Muscle of leg (tissue), 11 donors: ENCODE measurements around the gene CLMN. TPM values are rescaled to one million over a fixed set of nuclear protein-coding genes. Genes with fewer than 3 reads are reported as not detected.
"Not testable (repeated sequence)": the region's sequence is repeated elsewhere in the genome, so short reads cannot be mapped to it uniquely, and the experiment has no call there.

Experiments
- DNase-seq: peaks from one replicate; pipeline ENCODE4 v3.0.0; 2013
- H3K27ac ChIP-seq: one replicate; pipeline ENCODE4 v1.5.1; 2013; ENCODE audit warnings: mild to moderate bottlenecking, low read length, control low read depth
- H3K27me3 ChIP-seq: one replicate; pipeline ENCODE4 v1.6.1; 2013; ENCODE audit warnings: low read length; ENCODE audit not compliant: control insufficient read depth, insufficient read depth
- H3K36me3 ChIP-seq: one replicate; pipeline ENCODE4 v1.6.1; 2013; ENCODE audit warnings: low read length; ENCODE audit not compliant: control insufficient read depth, insufficient read depth
- H3K4me1 ChIP-seq: one replicate; pipeline ENCODE4 v1.6.1; 2013; ENCODE audit warnings: low read length; ENCODE audit not compliant: control insufficient read depth, insufficient read depth
- H3K4me3 ChIP-seq: one replicate; pipeline ENCODE4 v1.5.1; 2013; ENCODE audit warnings: low read length, control low read depth
- H3K9me3 ChIP-seq: replicated peaks from 2 replicates; pipeline ENCODE4 v1.6.1; 2013; ENCODE audit warnings: low read depth, low read length; ENCODE audit not compliant: control insufficient read depth
- WGBS: methylation state at CpG from one replicate; pipeline ENCODE4 v1.1.5; 2013; ENCODE audit warnings: missing lambda C conversion rate; ENCODE audit not compliant: insufficient coverage; 5-methylcytosine and 5-hydroxymethylcytosine counted together
- polyA plus RNA-seq, 8 donors: library from polyadenylated mRNA; unstranded; fragments of 120-200 nt; gene quantifications; one replicate each; pipeline versions ENCODE4 v1.2.1 to v1.2.3, GENCODE V29; 2013; ENCODE audit warnings: inconsistent platforms in 1 of 8, low replicate concordance in 1 of 8; ENCODE audit not compliant: insufficient read length in 8 of 8, insufficient read depth in 1 of 8
- total RNA-seq: library from RNA; stranded (reverse); fragments of 120-200 nt; gene quantifications from one replicate; pipeline ENCODE4 v1.2.4, GENCODE V29; 2013

Gene CLMN
- total and polyA plus RNA-seq, 9 donors = 2.1 to 4.0 (median 2.8) TPM

DNA sequence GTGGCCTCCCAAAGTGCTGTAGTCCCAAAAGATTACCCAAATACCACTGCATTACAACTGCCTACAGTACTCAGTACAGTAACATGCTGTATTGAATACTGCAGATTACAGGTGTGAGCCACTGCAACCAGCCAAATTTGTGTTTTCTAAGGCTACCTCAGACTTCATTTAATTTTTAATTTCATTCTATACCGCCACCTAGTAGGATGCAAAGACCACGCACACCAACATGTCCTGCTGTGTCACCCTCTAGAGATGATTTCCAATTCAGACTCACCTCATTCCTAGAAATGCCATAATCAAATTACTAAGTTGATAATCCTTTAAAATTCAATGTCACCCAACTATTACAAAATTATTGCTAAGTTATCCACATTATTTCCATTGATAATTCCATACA lies 177.5 kb downstream of the CLMN start:
- no peaks in the 10 kb centered on the region for H3K36me3 ChIP-seq
- H3K4me1 ChIP-seq = no peaks in the 10 kb centered on the region
- DNase-seq = no peak
- H3K9me3 ChIP-seq = peaks cover 10% of the 10 kb centered on the region
- no peak overlapping the region for H3K27ac ChIP-seq
- H3K4me3 ChIP-seq = no peak overlapping the region
- 93% methylated on average over 2 of the region's 2 CpGs for WGBS
- H3K27me3 ChIP-seq = no peaks in the 10 kb centered on the region

DNA sequence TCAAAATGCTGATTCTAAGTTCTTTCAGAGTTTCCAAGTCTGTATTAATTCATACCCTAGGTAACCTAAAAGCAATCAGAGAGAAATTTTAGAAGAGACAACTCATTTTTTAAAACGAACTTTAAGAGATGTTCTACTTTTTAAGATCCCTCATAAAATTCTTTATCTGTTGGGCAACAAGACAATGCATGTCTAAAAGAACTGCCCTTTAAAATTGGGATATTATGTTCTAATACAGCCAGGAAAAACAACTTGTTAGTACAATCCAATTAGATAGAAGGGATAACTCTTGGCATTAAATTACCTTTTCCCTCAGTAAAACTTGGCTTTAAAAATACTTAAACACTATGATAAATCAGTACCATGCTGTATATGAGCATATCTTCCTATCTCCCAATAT lies 178.0 kb downstream of the CLMN start:
- Histone ChIP-seq H3K36me3 (no peaks in the 10 kb centered on the region), H3K4me3 (no peak overlapping the region), H3K27me3 (no peaks in the 10 kb centered on the region), H3K4me1 (no peaks in the 10 kb centered on the region), H3K9me3 (peaks cover 10% of the 10 kb centered on the region), H3K27ac (no peak overlapping the region)
- no CpG with 5 or more reads among the region's 1 CpG for WGBS
- DNase-seq = no peak

DNA sequence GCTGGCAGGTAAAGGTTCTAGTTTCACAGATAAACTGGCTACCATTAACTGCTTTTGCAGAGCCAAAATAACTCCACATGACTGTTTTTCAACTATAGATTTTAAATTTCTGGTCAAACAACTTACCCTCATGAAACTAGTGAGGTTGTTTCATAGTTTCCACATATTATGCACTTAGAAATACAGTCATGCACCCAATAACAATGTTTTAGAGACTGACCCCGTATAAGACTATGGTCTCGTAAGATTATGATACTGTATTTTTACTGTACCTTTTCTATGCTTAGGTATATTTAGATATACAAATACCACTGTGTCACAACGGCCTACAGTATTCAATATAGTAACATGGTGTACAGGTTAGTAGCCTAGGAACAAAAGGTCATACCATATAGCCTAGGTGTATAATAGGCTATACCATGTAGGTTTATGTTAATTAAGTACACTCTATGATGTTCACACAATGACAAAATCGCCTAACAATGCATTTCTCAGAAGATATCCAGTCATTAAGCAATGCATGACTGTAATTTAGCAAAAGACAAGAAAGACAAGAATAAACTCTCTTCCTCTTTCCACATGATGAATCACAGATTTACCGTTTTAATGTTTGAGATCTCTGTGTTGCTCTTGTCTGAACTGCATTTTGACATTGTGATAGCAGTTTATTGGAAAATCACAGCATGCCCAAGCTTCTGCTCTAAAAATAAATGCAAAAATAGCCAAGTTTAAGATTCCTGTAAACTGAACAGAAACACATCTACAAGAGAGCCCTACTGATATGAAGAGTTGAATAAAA lies 179.4 kb downstream of the CLMN start:
- DNase-seq = no peak
- no peaks in the 10 kb centered on the region for H3K27me3 ChIP-seq
- no peak overlapping the region for H3K27ac ChIP-seq
- no CpG with 5 or more reads among the region's 5 CpGs for WGBS
- no peaks in the 10 kb centered on the region for H3K4me1 ChIP-seq
- no peaks in the 10 kb centered on the region for H3K36me3 ChIP-seq
- no peak overlapping the region for H3K4me3 ChIP-seq
- H3K9me3 ChIP-seq = peaks cover 6% of the 10 kb centered on the region

DNA sequence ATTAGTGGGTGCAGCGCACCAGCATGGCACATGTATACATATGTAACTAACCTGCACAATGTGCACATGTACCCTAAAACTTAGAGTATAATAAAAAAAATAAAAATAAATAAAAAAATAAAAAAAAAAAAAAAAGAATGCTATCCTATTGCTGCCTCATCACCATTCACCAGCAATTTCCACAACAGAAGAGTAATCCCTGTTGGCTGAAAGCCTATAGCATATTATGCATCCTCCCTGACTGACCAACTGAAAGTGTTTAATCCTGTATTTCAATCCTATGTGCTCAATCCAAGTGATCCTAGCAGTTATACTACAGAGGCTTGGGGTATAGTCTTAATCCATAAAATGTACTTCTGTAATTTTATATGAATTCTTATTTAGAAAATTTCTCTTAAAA lies 180.8 kb downstream of the CLMN start:
- no peaks in the 10 kb centered on the region for H3K36me3 ChIP-seq
- H3K27me3 ChIP-seq = no peaks in the 10 kb centered on the region
- WGBS = no CpG with 5 or more reads among the region's 1 CpG
- no peaks in the 10 kb centered on the region for H3K9me3 ChIP-seq
- peak; percentile 44 for DNase-seq
- no peak overlapping the region for H3K4me3 ChIP-seq
- H3K27ac ChIP-seq = no peak overlapping the region
- H3K4me1 ChIP-seq = no peaks in the 10 kb centered on the region

DNA sequence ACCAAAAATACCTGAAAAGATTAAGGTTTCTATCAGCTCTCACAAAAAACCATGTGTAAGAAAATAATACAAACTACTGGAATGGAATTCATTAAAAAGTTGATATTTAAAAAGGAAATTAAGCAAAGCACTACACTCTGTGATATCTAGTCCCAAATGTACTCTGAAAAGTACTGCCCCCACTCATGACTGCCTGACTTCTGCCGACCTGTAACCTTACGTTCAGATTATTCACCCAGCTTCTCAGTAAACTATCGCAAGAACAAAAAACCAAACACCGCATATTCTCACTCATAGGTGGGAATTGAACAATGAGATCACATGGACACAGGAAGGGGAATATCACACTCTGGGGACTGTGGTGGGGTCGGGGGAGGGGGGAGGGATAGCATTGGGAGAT lies 181.3 kb downstream of the CLMN start:
- not testable (repeated sequence) for H3K27me3 ChIP-seq, H3K9me3 ChIP-seq, DNase-seq, H3K36me3 ChIP-seq, H3K4me1 ChIP-seq, H3K4me3 ChIP-seq, H3K27ac ChIP-seq
- no CpG with 5 or more reads among the region's 5 CpGs for WGBS

DNA sequence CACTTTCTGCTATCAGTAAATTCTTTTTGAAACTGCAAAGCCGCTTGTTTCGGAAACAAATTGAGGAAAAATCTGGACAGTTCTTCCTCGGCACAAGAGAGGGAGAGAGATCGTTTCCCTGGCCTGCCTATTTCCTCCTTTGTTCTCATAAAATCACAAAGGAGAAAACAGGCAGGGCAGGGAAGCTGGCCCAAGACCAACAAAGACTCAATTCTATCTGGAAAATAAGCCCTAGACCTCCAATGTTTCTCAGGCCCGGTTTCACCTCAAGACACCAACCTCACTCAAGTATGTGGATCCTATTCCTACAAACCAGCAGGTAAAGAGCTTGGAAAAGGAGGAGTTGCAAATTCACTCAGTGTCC lies 181.9 kb downstream of the CLMN start:
- Histone ChIP-seq H3K9me3 (no peaks in the 10 kb centered on the region), H3K36me3 (peaks cover 2% of the 10 kb centered on the region), H3K27ac (peak overlapping the region; percentile 17), H3K27me3 (no peaks in the 10 kb centered on the region), H3K4me1 (no peaks in the 10 kb centered on the region), H3K4me3 (no peak overlapping the region)
- WGBS = 80% methylated on average over 1 of the region's 5 CpGs
- peak; percentile 32 for DNase-seq

DNA sequence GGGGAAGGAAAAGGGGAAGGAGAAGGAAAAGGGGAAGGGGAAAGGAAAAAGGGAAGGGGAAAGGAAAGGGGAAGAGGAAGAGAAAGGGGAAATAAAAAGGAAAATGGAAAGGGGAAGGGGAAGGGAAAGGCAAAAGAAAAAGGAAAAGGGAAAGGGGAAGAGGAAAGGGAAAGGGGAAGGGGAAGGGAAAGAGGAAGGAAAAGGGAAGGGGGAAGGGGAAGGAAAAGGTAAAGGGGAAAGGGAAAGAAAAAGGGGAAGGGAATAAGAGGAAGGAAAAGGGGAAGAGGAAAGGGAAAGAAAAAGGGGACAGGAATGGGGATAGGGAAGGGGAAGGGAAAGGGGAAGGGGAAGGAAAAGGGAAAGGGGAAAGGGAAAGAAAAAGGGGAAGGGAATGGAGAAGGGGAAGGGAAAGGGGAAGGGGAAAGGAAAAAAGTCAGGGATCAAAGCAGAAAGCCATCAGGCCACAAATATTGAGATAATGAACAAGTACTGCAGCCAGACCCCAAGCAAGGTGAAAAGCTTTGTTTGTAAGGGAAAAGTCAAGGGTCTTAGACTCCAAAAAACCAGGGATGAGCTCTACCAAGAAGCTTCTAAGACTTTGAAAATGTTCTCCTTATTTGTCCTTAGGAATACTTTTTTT lies 182.4 kb downstream of the CLMN start:
- peak overlapping the region; percentile 17 for H3K27ac ChIP-seq
- no peak for DNase-seq
- H3K4me1 ChIP-seq = no peaks in the 10 kb centered on the region
- H3K27me3 ChIP-seq = no peaks in the 10 kb centered on the region
- peaks cover 2% of the 10 kb centered on the region for H3K36me3 ChIP-seq
- no peaks in the 10 kb centered on the region for H3K9me3 ChIP-seq
- H3K4me3 ChIP-seq = no peak overlapping the region

DNA sequence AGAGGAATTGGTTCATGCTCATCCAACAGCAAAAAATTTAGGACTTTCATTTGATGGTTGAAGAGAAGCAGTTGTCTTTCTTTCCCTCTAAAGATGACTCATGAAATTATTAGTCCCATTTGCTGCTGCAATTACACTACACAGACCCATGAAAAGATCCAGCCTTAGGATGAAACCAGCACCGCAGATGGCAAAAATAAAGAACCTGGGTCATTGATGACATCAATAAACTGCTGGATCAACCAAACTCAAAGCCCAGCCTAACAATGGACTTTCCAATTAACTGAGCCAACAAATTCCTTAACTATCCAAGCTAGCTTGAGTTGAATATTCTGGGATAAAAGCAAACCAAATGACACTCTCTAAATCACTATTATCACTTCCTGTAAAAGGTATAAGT lies 183.1 kb downstream of the CLMN start:
- 100% methylated on average over 1 of the region's 1 CpG for WGBS
- Histone ChIP-seq H3K27ac (no peak overlapping the region), H3K27me3 (no peaks in the 10 kb centered on the region), H3K9me3 (no peaks in the 10 kb centered on the region), H3K4me1 (no peaks in the 10 kb centered on the region), H3K4me3 (no peak overlapping the region), H3K36me3 (peaks cover 3% of the 10 kb centered on the region)
- no peak for DNase-seq

DNA sequence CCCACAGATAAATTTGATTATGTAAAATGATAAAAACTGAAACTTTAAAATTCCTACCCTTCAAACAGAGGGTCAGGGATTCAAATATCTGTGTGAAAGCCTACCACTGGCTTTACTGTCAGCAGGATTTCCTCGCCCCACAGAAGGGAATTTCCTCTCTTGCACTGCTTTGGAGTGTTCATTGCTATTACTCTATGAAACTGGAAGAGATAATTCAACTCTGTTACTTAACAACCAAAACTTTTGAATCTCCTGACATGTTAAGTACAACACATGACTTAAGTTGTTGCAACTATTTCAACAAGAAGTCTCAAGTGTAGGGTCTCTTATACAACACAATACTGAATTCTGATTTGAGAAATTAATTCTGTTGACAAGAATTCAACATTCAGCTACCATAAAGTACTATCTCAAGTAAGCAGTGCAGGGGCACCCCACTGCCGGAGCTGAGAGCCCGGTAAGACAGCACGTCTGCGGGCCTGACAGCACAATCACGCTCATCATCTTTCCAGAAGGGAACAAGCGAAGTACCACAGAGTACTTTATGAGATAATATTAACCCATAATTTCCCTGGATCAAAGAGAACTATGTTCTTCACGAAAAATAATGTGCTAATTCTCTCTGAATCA lies 185.3 kb downstream of the CLMN start:
- no peaks in the 10 kb centered on the region for H3K27me3 ChIP-seq
- no peaks in the 10 kb centered on the region for H3K9me3 ChIP-seq
- H3K27ac ChIP-seq = no peak overlapping the region
- peaks cover 9% of the 10 kb centered on the region for H3K36me3 ChIP-seq
- no peak for DNase-seq
- 71% methylated on average over 1 of the region's 8 CpGs for WGBS
- no peaks in the 10 kb centered on the region for H3K4me1 ChIP-seq
- H3K4me3 ChIP-seq = no peak overlapping the region

DNA sequence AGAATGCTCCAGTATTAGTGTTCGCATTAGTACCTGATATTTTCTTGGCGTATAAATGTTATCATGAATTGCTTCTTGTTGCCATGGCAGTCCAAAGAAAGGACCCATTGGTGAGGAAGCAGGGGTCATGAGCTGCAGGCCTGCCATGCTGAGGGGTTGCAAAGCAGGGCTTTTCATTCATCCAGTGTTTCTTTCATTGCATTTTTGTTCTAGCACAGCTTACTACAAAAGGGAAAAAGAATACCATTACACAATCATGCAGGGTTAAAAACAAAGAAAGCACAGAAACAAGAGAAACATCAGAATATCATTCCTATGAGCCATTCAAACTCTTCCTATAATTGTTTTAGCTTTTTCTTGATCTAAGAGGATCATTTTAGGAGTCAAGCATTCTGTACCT lies 186.4 kb downstream of the CLMN start:
- no peak for DNase-seq
- no peak overlapping the region for H3K4me3 ChIP-seq
- no peaks in the 10 kb centered on the region for H3K9me3 ChIP-seq
- no CpG with 5 or more reads among the region's 2 CpGs for WGBS
- H3K27ac ChIP-seq = no peak overlapping the region
- no peaks in the 10 kb centered on the region for H3K27me3 ChIP-seq
- H3K4me1 ChIP-seq = no peaks in the 10 kb centered on the region
- H3K36me3 ChIP-seq = peaks cover 9% of the 10 kb centered on the region
